Dermis blood vessel endothelial cell (primary cell): ENCODE data around the gene CSAD. TPM values are rescaled to one million over a fixed set of nuclear protein-coding genes. Genes with fewer than 3 reads are reported as not detected.
"Not testable (repeated sequence)": the region's sequence is repeated elsewhere in the genome, so short reads cannot be mapped to it uniquely, and the experiment has no call there.

Source experiments
- DNase-seq: peaks from one replicate; pipeline ENCODE4 v3.0.0; 2010
- total RNA-seq: library from RNA; depleted of rRNA; stranded (reverse); fragments of >200 nt; gene quantifications from 2 replicates; pipeline ENCODE4 v1.2.3, GENCODE V29; 2014

The CSAD gene
- total RNA-seq, 1 donor from 2014 or later = 6.5 TPM

DNA sequence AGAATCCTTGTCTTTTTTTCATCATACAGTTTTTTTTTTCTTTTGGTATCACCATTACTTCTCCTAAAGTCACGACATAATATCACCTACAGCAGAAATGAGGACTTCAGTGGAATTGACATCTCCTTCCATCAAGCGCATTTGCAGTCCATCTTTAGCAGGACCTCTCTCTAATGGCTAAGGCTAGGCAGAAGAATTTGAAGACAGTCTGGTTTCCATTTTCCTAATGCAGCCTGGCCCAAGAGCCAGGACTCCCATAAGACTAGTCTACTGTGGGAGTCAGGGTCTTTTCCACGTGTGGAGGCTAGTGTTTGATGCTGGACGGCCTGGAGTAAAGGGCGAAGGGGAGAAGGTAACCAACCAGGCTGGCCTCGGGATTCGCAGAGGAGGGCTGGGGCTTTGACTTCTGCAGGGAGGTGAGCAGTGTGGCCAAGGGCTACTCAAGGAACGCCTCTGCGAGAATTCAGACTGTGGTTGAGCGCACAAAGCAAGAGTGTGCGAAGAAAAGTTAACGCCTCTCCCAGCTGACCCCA, 972 bp downstream of the CSAD start:
- DNase-seq = no peak

DNA sequence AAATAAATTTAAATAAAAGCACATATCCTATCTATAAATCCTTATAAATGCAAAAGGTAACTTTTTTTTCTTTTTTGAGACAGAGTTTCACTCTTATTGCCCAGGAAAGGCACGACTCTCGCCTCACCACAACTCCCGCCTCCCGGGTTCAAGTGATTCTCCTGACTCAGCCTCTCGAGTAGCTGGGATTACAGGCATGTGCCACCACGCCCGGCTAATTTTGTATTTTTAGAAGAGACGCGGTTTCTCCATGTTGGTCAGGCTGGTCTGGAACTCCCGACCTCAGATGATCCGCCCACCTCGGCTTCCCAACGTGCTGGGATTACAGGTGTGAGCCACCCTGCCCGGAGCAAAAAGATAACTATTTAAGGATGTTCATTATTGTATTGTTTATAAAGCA, 1.9 kb downstream of the CSAD start:
- DNase-seq = not testable (repeated sequence)

DNA sequence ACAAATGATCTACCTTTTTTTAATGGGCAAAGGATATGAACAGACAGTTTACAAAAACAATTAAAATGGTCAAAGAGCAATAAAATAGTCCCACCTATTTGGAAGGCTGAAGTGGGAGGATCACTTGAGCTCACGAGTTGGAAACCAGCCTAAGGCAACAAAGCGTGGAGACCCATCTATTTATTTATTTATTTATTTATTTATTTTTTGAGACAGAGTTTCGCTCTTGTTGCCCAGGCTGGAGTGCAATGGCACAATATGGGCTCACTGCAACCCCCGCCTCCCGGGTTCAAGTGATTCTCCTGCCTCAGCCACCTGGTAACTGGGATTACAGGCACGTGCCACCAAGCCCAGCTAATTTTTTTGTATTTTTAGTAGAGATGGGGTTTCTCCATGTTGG, 3.3 kb downstream of the CSAD start:
- DNase-seq = not testable (repeated sequence)

DNA sequence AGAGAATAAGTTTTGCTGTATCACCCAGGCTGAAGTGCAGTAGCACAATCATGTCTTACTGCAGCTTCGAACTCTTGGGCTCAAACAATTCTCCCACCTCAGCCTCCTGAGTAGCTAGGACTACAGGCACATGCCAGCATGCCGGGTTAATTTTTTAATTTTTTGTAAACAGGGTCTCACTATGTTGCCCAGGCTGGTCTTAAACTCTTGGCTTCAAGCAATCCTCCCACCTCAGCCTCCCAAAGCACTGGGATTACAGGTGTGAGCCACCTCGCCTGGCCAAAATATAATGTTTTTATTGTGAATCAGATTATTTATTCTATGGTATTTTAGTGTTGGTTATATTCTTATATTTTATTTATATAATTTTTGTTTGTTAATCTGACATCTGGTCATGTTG, 4.0 kb downstream of the CSAD start:
- no peak for DNase-seq

DNA sequence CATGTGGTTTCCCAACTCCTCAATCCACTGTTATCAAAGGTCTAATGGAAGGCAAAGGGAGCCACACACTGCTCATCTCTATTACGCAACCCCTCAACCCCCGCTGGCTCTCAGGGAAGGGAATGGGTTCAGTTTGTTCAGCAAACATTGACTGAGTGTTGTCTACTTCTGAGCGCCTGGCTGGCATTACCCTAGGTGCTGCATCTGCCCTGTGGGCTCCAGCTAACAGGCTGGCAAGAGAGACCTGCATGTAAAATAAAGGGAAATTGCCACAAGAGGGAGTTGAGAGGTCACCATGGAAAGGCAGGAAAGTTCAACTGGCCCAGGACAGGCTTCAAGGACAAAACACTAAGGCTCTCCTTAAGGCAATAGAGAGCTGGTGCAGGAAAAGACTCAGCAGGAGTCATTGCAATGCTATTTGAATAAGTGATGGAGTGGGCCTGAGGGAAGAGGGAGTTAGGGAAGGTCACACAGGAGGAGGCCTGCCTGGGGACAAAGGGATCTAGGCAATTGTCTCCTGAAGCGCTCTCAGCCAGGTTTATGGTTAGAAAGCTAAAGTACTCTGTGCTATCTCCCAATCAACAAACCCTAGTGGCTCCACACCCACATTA, 5.7 kb downstream of the CSAD start:
- peak; percentile 46 for DNase-seq

GRCh38 chr12:53173085-53173715, 7.5 kb downstream of the CSAD start:
- DNase-seq = no peak

GRCh38 chr12:53172352-53172751, 8.4 kb downstream of the CSAD start:
- DNase-seq = no peak

- DNase-seq = no peak
These were observed 8.9 kb downstream of the CSAD start for GRCh38 chr12:53171725-53172329.

DNA sequence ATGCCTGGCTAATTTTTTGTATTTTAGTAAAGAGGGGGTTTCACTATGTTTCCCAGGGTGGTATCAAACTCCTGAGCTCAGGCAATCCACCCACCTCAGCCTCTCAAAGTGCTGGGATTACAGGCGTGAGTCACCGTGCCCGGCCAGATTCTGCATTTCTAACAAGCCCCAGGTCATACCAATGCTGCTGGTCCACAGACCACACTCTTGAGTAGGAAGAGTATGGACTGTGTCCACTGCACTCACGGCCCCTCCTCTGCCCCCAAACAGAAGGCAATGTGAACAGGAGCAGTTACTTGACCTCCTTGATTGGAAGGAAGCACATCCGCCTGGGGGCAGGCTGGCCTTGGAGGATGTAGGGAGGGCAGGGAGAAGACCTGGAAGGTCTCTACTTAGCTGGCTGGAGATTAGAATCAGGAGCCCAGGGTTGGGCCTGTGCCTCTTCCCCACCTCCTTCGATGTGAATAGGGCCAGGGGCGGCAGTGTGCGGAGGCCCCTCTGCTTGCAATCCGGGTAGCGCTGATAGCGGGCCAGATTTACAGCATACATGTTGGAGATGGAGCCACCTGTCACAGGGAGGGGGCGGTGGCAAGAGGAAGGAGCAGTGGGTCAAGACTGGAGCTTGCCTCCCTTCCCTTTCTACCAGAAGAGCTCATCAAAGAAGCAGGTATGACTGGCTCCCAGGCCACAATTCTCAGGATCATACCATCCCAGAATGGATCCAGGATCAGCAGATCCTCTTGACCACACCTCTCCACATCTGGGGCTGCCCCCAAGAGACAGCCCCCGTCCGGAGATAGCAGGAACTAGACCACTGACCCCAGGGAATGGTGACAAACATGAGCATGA, 9.6 kb downstream of the CSAD start:
- DNase-seq = no peak

- DNase-seq = no peak
These were observed 10.5 kb downstream of the CSAD start for GRCh38 chr12:53170215-53170614.

- DNase-seq = no peak
These were observed 11.1 kb downstream of the CSAD start for GRCh38 chr12:53169644-53170043.

DNA sequence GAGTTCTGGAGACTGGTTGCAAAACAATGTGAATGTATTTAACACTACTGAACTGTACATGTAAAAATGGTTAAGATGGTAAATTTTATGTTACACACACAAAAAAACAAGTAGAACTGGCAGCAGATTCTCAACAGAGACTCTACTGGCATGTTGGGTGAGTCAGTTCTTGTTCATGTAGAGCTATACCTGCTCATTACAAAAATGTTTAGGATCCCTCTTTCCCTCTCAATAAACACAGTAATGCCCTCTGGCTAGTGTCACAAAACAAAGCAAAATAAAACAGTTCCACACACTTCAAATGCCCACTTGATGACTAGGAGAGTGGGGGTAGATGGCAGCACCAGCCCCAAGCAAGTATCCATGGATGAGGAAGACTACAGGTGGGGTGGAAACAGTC, 13.9 kb downstream of the CSAD start:
- DNase-seq = no peak

DNA sequence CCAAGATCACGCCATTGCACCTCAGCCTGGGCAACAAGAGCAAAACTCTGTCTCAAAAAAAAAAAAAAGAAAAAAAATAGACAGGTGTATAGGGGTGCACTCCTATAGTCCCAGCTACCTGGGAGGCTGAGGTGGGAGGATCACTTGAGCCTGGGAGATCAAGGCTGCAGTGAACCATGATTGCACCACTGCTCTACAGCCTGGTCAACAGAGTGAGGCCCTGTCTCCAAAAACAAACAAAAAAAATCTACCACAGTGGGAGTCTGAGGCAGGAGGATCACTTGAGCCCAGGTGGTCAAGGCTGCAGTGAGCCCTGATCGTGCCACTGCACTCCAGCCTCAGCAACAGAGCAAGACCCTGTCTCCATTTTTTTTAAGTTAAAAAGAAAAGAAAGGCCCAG, 17.7 kb downstream of the CSAD start:
- DNase-seq = not testable (repeated sequence)

DNA sequence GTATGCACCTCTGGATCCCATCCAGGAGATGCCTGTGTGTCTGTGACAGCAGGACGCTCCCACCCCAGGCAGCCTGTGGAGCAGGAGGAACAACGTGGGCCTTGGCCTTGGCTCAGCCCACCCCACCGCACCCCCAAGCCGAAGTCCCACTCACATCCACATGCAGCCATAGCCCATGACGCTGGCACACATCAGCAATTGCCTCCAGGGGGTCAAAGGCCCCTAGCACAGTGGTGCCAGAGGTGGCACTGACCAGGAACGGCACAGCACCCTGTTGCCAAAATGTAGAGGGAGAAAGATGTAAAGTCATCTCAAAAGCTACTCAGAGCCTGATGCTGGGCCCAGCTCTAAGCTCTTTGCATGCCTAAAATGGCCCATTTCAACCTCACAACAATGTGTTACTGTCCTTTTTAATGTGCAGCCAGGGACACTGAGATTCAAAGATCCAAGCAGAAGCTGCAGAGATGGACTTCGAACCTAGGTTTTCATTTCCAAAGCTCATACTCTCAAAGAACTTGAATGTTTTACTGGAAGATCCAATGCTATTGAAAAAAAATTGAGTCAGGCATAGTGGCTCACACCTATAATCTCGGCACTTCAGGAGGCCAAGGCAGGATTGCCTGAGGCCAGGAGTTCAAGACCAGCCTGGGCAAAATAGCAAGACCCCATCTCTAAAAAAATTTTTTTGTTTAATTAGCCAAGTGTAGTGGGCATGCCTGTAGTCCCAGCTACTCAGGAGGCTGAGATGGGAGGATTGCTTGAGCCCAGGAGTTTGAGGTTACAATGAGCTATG, 19.4 kb downstream of the CSAD start:
- no peak for DNase-seq

DNA sequence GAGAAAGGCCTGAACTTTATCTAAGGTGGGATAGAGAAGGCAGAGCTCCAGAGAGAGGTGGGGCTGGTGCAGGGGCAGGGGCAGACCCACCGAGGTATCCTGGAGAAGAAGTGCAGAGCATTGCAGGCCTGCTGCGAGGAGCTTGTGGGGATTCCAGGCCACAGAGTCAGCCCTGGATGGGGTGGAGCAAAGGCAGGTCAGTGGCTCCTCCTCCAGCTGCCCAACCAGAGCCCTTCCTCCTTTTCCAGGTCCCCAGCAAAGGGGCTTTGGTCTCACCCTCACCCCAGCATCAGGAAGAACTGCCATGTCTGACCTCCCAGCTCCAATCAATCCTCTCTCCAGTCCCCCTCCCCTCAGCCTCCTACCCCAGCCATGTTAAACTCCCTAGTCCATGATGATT, 20.1 kb downstream of the CSAD start:
- no peak for DNase-seq

DNA sequence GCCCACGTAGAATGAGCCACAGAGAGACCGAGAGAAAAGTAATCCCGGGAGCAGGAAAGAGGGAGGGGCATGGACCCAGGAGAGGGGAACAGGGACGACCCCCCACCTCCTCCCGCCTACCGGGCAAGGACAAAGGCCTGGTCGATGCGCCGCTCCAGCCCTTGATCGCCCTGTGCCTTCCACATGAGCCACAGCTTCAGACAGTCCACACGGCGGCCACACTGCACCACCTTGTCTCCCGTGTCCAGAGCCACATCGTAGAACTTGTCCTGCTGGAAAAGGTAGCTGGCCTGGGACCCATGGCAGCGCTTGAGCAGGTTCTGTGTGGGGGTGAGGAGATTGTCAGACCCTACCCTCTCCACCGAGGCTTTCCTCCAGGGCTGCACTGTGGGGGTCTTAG, 20.7 kb downstream of the CSAD start:
- DNase-seq = no peak

- DNase-seq = peak; percentile 85
These were observed 21.4 kb downstream of the CSAD start for GRCh38 chr12:53159195-53159839.

DNA sequence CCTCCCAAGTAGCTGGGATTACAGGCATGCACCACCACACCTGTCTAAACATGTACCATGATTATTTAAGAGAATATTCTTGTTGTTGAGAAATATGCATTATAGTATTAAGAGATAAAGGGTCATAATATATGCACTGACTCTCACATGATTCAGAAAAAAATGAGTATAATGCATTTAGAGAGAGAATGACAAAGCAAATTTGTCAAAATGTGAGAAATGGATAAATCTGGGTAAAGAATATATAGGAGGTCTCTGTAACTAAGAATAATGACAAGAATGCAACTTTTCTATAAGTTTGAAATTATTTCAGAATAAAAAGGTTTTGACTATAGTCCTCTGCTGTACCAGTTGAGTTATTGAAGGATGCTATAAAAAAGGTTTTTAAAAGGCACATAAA, 28.3 kb downstream of the CSAD start:
- DNase-seq = no peak

DNA sequence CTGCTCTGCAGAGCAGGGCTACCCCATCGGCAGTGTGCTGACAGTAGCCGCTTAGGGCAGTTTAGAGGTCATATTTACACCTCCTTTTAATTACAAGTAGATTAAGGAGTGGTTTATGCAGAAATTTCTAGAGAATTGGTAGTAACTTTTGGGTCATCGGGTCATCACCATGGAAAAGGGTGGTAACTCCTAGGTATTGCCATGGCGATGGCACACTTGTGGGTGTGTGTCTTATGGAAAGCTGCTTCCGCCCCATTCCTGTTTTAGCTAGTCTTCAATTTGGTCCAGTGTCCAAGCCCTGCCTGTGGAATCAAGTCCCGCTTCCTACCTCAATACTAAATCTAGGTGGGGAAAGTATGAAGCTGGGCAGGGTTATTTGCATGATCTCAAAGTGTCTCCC, 29.7 kb downstream of the CSAD start:
- DNase-seq = no peak

GRCh38 chr12:53147653-53148052, 33.1 kb downstream of the CSAD start:
- DNase-seq = no peak

DNA sequence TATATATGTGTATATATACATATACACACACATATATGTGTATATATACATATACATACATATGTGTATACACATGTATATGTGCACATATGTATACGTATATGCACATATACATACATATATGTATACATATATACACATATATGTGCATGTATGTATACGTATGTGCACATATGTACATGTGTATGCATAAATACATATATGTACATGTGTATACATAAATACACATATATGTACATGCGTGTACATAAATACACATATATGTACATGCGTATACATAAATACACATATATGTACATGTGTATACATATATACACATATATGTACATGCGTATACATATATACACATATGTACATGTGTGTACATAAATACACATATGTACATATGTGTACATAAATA, 33.5 kb downstream of the CSAD start:
- no peak for DNase-seq
